HG02938 (cell line): ENCODE results near the gene NLRP8.
"Not testable (repeated sequence)": the region's sequence is repeated elsewhere in the genome, so short reads cannot be mapped to it uniquely, and the experiment has no call there.

Experiments
- ATAC-seq: cut with Tn5 transposase; IDR thresholded peaks from one replicate; pipeline ENCODE4 v1.9.1; 2021; ENCODE audit warnings: mild to moderate bottlenecking, moderate library complexity; ENCODE audit not compliant: unreplicated experiment

Gene NLRP8

GRCh38 chr19:55947532-55947931 is at the start of gene NLRP8:
TSS of gene NLRP8 (plus strand) at chr19:55947832.
- no peak for ATAC-seq

DNA sequence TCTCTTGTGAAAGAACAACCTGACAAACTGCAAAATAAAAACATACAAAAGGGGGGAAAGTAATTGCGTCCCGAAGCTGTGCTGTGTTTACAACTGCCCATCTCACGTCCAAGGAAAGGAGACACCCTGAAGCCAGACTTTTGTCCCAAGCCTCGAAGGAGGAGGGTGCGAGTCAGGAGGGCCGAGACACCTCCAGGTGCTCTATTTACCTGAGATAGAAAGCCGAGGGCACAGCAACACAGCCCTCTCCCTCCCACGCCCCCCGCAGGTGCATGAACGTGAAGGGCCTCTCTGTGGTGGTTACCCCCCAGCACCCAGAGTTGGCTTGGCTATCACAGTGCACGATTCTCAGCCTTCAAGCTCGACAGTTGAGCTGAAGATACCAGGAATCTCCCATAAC is 48.7 kb upstream of the NLRP8 start:
- ATAC-seq: no peak

DNA sequence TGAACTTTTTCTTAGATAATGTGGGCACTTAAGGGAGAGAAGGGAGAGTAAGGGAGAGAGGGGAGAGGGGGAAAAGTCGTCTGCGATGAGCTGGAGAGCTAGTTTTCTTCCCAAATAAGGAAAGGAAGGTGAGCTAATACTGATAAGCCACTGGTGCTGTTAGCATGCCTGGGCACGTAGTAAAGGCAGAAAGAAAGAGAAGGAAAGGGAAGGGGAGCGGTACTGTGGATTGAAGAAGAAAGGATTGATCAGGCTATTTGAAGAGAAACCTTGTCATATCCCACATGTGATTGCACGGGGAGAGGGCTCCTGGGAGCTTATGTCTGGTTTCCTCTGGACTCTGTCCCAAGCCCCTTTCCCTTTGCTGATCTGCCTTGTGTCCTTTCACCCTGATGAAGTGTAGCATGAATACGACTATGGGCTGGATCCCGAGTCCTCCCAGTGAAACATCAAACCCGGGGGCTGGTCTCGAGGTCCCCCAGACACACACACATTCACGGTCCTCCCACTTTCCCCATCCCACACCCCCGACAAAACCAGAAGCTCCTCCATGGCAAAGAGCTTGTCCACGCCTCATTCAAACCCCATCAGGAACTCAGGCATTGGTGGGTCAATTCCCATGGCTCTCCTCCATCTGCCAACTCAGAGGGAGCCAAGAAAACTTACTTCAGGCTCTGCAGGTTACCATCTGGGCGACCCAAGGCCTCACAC is 46.1 kb upstream of the NLRP8 start:
- ATAC-seq: no peak

- ATAC-seq: no peak
Observed at GRCh38 chr19:55902080-55902751, 45.4 kb upstream of the NLRP8 start.

DNA sequence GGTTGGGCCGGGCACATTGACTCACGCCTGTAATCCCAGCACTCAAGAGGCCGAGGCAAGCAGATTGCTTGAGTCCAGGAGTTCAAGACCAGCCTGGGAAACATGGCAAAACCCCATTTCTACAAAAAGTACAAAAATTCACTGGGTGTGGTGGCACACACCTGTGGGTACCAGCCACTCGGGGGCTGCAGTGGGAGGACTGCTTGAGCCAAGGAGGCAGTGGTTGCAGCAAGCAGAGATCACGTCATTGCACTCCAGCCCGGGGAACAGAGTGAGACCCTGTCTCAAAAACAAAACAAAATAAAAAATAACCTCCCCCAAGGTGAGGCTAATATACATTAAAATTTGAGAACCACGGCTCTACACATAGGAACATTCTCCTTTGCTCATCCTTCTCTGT is 40.3 kb upstream of the NLRP8 start:
- no peak for ATAC-seq

GRCh38 chr19:55907746-55908145 is 39.9 kb upstream of the NLRP8 start:
- ATAC-seq: no peak

DNA sequence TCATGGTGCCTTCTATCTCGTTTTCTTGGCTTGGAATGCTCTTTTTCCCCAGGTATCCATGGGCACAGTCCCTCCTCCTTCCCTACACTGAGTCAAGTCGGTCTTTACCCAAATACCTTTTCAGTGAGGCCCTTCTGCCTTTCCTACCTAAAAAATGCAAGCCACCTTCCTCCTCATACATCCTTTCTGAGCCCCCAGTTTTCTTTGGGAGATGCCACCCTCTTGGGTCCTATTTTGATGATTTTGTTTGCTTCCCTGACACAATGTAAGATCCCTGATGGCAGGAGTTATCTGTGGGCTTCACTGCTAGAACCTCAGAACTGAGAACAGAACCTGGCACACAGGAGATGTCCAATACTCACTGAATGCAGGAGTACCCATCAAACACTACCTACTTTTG is 37.8 kb upstream of the NLRP8 start:
- no peak for ATAC-seq

GRCh38 chr19:55912916-55913315 is 34.7 kb upstream of the NLRP8 start:
- ATAC-seq: no peak

- ATAC-seq: no peak
Observed at GRCh38 chr19:55913643-55914268, 33.9 kb upstream of the NLRP8 start.

DNA sequence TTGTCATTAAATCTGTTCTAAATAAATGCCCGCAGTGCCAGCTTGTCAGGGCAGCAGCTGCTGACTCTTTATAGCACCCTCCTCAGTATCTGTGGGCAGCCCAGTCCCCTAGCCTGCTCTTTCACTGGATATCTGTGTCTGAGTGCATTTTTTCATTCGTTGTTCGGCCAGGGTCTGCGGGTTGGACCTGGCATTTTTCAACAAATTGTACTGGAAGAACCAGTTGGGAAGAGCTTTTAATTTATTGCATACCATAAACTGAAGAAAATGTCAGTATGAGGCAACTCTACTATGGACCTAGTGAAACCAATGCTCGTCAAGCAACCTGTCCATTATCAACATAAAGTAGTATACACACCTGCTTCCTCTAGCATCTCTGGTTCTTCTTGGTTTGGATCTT is 24.1 kb upstream of the NLRP8 start:
- no peak for ATAC-seq

GRCh38 chr19:55927991-55928390 is 19.6 kb upstream of the NLRP8 start:
- no peak for ATAC-seq

DNA sequence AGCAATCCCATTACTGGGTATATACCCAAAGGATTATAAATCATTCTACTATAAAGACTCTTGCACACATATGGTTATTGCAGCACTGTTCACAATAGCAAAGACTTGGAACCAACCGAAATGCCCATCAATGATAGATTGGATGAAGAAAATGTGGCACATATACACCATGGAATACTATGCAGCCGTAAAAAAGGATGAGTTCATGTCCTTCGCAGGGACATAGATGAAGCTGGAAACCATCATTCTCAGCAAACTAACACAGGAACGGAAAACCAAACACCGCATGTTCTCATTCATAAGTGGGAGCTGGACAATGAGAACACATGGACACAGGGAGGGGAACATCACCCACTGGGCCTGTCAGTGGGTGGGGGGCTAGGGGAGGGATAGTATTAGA is 18.4 kb upstream of the NLRP8 start:
- ATAC-seq: not testable (repeated sequence)

DNA sequence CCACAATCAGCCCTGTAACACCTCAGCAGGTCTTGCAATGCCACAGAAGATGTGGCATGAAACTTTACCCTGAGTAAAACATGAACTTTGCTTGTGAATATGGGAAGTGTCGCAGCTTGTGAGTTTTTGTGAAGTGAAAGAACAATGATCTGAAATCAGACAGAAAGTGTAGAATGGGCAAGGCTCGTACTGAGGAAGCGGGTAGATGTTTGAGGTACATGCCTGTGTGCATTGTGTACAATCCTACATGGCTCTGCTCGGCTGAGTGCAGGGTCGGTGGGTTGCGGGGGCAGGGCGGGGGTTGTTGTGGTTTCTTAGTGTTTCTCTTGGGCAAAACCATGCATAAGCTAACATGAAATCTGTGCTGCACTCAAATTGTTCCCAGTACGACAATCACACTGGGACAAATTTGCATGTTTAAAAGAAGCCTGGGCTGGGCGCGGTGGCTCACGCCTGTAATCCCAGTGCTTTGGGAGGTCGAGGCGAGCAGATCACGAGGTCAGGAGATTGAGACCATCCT is 16.6 kb upstream of the NLRP8 start:
- no peak for ATAC-seq

DNA sequence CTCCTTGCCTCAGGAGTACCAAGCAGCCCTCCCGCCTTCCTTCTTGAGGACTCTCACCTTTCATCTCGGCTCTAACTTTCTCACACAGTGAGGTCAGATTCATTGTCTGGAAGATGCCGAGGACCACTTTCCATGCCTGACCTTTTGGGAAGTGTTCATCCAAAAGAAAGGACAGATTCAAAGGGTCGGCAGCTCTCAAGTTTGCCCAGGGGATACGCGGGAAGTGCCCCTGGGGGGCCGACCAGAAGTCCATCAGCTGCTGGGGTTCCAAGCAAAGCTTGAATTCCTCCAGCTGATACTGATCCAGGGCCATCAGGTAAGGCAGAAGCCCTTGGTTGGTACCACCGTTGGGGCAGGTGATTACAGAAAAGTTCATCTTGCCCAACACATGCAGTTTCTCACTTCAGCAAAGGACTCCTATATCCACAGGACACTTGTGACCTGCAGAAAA is 15.7 kb upstream of the NLRP8 start, which contains the start of gene NLRP13:
TSS of gene NLRP13 (minus strand) at position 401 of the 451 bp plus-strand sequence. CDS start at position 376, 25 bp downstream.
- no peak for ATAC-seq

- no peak for ATAC-seq
Observed at GRCh38 chr19:55935206-55935605, 12.4 kb upstream of the NLRP8 start.

GRCh38 chr19:55939206-55939605 is 8.4 kb upstream of the NLRP8 start:
- ATAC-seq: no peak

- ATAC-seq: no peak
Observed at GRCh38 chr19:55940306-55940705, 7.3 kb upstream of the NLRP8 start.

- ATAC-seq: not testable (repeated sequence)
Observed at GRCh38 chr19:55950566-55950965, 2.9 kb downstream of the NLRP8 start.

- ATAC-seq: no peak
Observed at GRCh38 chr19:55956431-55956830, 8.8 kb downstream of the NLRP8 start.

GRCh38 chr19:55958356-55958755 is 10.7 kb downstream of the NLRP8 start:
- no peak for ATAC-seq

DNA sequence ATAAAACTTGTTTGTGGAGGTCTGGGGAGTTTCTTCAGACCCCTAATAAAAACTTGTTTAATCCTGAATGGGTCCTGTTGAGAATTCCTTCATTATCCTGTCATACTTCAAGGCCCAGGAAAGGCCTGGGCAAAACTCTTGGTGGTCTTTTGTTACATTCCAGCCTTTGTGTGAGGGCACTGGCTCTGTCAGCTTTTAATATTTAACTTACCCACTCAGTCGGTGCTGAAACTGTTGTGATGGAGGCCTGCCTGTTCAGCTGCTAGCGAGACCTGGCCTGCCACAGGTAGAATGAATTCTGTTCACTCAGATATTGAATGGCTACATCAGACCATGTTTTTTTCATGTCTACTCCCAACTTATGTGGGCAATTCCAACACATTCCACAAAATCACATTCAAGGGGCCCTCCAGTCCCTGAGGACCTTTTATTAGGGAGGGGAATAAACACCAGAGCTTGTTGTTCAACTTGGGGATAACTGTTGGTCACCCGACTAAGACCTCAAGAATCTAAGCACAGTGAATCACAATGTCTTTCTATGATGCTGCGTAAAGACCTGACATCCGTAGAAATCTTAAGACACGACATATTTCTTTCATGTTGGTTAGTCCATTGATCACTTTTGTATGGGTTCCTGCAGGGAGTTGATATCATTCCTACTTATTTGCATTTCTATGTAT is 12.5 kb downstream of the NLRP8 start:
- no peak for ATAC-seq
